IPS-15b (cell line): ENCODE results near the gene PANX2.
"Not testable (repeated sequence)": the region's sequence is repeated elsewhere in the genome, so short reads cannot be mapped to it uniquely, and the experiment has no call there.

Experiments
- H3K27me3 ChIP-seq: one replicate; pipeline ENCODE4 v1.6.1; 2013; ENCODE audit warnings: low read length; ENCODE audit not compliant: control insufficient read depth, insufficient read depth
- H3K36me3 ChIP-seq: one replicate; pipeline ENCODE4 v1.6.1; 2013; ENCODE audit warnings: low read length; ENCODE audit not compliant: control insufficient read depth, insufficient read depth
- H3K4me1 ChIP-seq: one replicate; pipeline ENCODE4 v1.6.1; 2013; ENCODE audit warnings: mild to moderate bottlenecking, low read length; ENCODE audit not compliant: control insufficient read depth, insufficient read depth
- H3K4me3 ChIP-seq: one replicate; pipeline ENCODE4 v1.5.1; 2013; ENCODE audit warnings: low read depth, low read length
- H3K9ac ChIP-seq: one replicate; pipeline ENCODE4 v1.6.1; 2013; ENCODE audit warnings: low read depth, mild to moderate bottlenecking, low read length
- H3K9me3 ChIP-seq: one replicate; pipeline ENCODE4 v1.6.1; 2013; ENCODE audit warnings: mild to moderate bottlenecking, low read length; ENCODE audit not compliant: control insufficient read depth, insufficient read depth

PANX2 gene

GRCh38 chr22:50200461-50201190, 30.1 kb downstream of the PANX2 start, which contains the start of gene SELENOO:
SELENOO (plus strand) TSS chr22:50201011; CDS start chr22:50201037, 26 bp downstream.
- H3K36me3 ChIP-seq: peaks cover 17% of the 10 kb centered on the region
- H3K9ac ChIP-seq: peak within 1 kb of the TSS; percentile 70
- no peaks in the 10 kb centered on the region for H3K27me3 ChIP-seq
- no peaks in the 10 kb centered on the region for H3K4me1 ChIP-seq
- no peaks in the 10 kb centered on the region for H3K9me3 ChIP-seq
- peak within 1 kb of the TSS; percentile 62 for H3K4me3 ChIP-seq

- Histone ChIP-seq H3K4me3 (peak overlapping the region; percentile 62), H3K9me3 (no peaks in the 10 kb centered on the region), H3K4me1 (no peaks in the 10 kb centered on the region), H3K36me3 (peaks cover 11% of the 10 kb centered on the region), H3K9ac (peak overlapping the region; percentile 70), H3K27me3 (no peaks in the 10 kb centered on the region)
Observed at GRCh38 chr22:50201191-50202129, 30.9 kb downstream of the PANX2 start.

GRCh38 chr22:50202130-50202666, 31.7 kb downstream of the PANX2 start:
- Histone ChIP-seq H3K27me3 (no peaks in the 10 kb centered on the region), H3K9ac (peak overlapping the region; percentile 70), H3K4me1 (no peaks in the 10 kb centered on the region), H3K36me3 (peaks cover 11% of the 10 kb centered on the region), H3K4me3 (peak overlapping the region; percentile 62), H3K9me3 (no peaks in the 10 kb centered on the region)

GRCh38 chr22:50203288-50203687, 32.8 kb downstream of the PANX2 start:
- no peaks in the 10 kb centered on the region for H3K9me3 ChIP-seq
- no peak overlapping the region for H3K9ac ChIP-seq
- H3K4me1 ChIP-seq: no peaks in the 10 kb centered on the region
- H3K27me3 ChIP-seq: no peaks in the 10 kb centered on the region
- no peak overlapping the region for H3K4me3 ChIP-seq
- H3K36me3 ChIP-seq: peaks cover 10% of the 10 kb centered on the region

- Histone ChIP-seq H3K9me3 (no peaks in the 10 kb centered on the region), H3K4me3 (no peak overlapping the region), H3K9ac (no peak overlapping the region), H3K27me3 (no peaks in the 10 kb centered on the region), H3K4me1 (no peaks in the 10 kb centered on the region), H3K36me3 (peaks cover 11% of the 10 kb centered on the region)
Observed at GRCh38 chr22:50204571-50204970, 34.0 kb downstream of the PANX2 start.

- peaks cover 12% of the 10 kb centered on the region for H3K36me3 ChIP-seq
- H3K27me3 ChIP-seq, H3K4me3 ChIP-seq, H3K4me1 ChIP-seq, H3K9ac ChIP-seq, H3K9me3 ChIP-seq: not testable (repeated sequence)
Observed at GRCh38 chr22:50204998-50205397, 34.5 kb downstream of the PANX2 start.

- Histone ChIP-seq H3K27me3 (no peaks in the 10 kb centered on the region), H3K4me3 (no peak overlapping the region), H3K9me3 (no peaks in the 10 kb centered on the region), H3K9ac (peak overlapping the region; percentile 16), H3K36me3 (peaks cover 21% of the 10 kb centered on the region), H3K4me1 (no peaks in the 10 kb centered on the region)
Observed at GRCh38 chr22:50205781-50206569, 35.4 kb downstream of the PANX2 start.

GRCh38 chr22:50206599-50206998, 36.1 kb downstream of the PANX2 start:
- H3K9ac ChIP-seq: peak overlapping the region; percentile 16
- H3K9me3 ChIP-seq: no peaks in the 10 kb centered on the region
- no peaks in the 10 kb centered on the region for H3K27me3 ChIP-seq
- H3K36me3 ChIP-seq: peaks cover 23% of the 10 kb centered on the region
- no peak overlapping the region for H3K4me3 ChIP-seq
- H3K4me1 ChIP-seq: no peaks in the 10 kb centered on the region

- H3K9ac ChIP-seq: no peak overlapping the region
- H3K27me3 ChIP-seq: no peaks in the 10 kb centered on the region
- H3K4me3 ChIP-seq: no peak overlapping the region
- no peaks in the 10 kb centered on the region for H3K4me1 ChIP-seq
- peaks cover 27% of the 10 kb centered on the region for H3K36me3 ChIP-seq
- H3K9me3 ChIP-seq: no peaks in the 10 kb centered on the region
Observed at GRCh38 chr22:50207383-50208140, 37.0 kb downstream of the PANX2 start.

GRCh38 chr22:50208430-50208938, 38.0 kb downstream of the PANX2 start:
- Histone ChIP-seq H3K4me3 (no peak overlapping the region), H3K4me1 (no peaks in the 10 kb centered on the region), H3K9me3 (no peaks in the 10 kb centered on the region), H3K9ac (no peak overlapping the region), H3K36me3 (peaks cover 36% of the 10 kb centered on the region), H3K27me3 (no peaks in the 10 kb centered on the region)
